ENCODE measurements around the gene SORT1.
"Not testable (repeated sequence)": the region's sequence is repeated elsewhere in the genome, so short reads cannot be mapped to it uniquely, and the experiment has no call there.

GRCh38 chr1:109395282-109395599 is 2.5 kb downstream of the SORT1 start:
- not testable (repeated sequence) for TF ChIP-seq EP300, CTCF, POLR2A, POLR2AphosphoS5 (IDR thresholded peaks at IDR 0.05)
